ENCODE results near the gene NBPF12. TPM values are rescaled to one million over a fixed set of nuclear protein-coding genes. Genes with fewer than 3 reads are reported as not detected.
"Not testable (repeated sequence)": the region's sequence is repeated elsewhere in the genome, so short reads cannot be mapped to it uniquely, and the experiment has no call there.

The NBPF12 gene
- total RNA-seq, 6 donors from 2014 or later: 12.2 to 77.9 (median 19.1) TPM

DNA sequence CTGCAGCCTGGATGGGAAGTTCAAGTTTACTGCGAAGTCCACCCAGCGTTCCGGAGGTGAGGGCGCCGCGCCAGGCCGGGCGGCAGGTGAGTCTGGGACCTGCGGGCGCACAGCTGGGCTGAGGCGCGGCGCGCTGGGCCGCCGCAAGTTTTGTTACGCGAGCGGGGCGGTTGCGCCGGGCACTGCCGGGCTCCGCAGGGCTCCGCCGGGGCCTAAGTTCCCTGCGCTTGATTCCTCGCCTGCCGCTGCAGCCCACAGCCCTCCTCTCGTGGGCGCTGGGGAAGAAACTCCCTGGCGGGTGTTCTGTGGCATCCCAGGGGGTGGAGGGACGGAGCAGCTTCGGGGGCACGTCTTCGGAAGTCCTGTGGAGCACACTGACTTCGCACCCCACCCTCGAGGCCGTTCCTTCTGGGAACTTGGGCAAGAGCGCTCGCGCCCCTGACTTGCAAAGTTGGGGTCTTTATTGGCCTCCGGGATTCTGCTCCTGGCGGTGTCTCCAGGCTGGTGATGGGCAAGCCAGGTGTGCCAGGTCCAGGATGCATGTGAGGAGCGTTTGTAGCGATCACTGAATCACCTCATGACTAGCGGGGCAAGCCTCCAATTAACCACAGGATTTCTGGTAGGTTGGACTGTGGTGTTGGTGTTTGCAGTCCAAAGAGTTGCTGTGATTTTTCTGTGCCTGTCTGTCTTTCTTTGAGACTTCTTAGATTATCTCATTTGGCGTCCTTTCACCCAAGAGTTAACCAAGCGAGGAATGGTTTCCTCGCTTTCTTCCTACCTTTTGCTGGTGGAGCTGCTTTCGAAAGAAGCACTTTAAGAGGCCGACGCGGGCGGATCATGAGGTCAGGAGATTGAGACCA, 1.0 kb downstream of the NBPF12 start:
- peak; percentile 73 to 81 for ATAC-seq (ENCODE audit: low FRiP score in 2 of 2)
- peak; percentile 57 to 93 for DNase-seq
- WGBS, 2 donors: 7 to 38% methylated on average over 8 to 40 of the region's 55 CpGs
- Histone ChIP-seq H3K4me1 (peaks cover 5 to 10% (median 7%) of the 10 kb centered on the region in 4 donors), H3K27ac (peak overlapping the region; percentile 84 to 90 (median 87)), H3K4me3 (peak overlapping the region; percentile 39 to 93 (median 81))
- not testable (repeated sequence) for H3K27me3 ChIP-seq, H3K36me3 ChIP-seq, H3K9me3 ChIP-seq

DNA sequence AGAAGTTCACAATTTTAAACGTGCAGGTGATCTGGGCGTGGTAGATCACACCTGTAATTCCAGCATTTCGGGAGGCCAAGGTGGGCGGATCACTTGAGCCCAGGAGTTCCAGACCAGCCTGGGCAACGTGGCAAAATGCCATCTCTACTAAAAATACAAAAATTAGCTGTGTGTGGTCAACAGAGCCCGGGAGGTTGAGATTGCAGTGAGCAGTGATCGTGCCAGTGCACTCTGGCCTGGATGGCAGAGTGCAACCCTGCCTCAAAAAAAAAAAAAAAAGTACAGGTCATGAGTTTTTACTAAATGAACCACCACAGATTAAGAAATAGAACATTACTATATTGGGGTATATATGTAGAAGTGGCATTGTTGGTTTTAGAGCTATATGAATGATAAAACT, 2.2 kb downstream of the NBPF12 start:
- H3K4me3 ChIP-seq, H3K9me3 ChIP-seq: not testable (repeated sequence)

DNA sequence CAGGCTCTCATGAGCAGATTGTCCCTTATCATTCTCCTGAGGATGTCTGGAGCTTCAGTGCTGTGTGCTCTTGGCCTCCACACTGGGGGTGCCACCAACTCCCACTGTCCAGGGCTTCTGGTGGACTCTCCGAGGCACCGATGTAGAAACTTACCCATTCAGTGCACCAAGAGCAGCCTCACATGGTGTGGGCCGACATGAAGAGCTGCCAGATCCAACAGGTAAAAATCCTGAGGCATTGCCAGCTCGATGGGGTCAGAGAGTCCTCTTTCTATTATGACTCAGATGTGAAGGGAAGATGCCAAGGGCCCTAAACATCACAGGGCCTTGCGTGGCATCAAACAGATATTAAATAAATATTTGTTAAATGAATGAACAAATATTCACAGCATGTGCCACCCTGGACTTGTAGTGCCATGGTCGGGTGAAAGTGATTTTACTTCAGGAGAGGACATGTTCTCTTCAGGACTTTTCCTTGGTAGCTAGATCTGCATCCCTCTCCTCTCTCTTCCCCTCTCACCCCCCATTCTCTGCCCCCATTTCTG, 5.3 kb downstream of the NBPF12 start:
- 51 to 89% methylated on average over 2 to 3 of the region's 6 CpGs for WGBS, 2 donors
- H3K27me3 ChIP-seq; H3K27ac ChIP-seq; DNase-seq; H3K36me3 ChIP-seq; H3K9me3 ChIP-seq; ATAC-seq (ENCODE audit: low FRiP score in 2 of 2); H3K4me3 ChIP-seq: not testable (repeated sequence)
- H3K4me1 ChIP-seq: peaks cover 5 to 10% (median 7%) of the 10 kb centered on the region in 4 donors

More for the DNA sequence above, 2.2 kb downstream of the NBPF12 start:
- not testable (repeated sequence) for ATAC-seq (ENCODE audit: low FRiP score in 2 of 2); DNase-seq; H3K36me3 ChIP-seq; H3K27me3 ChIP-seq; H3K27ac ChIP-seq
- WGBS, 2 donors: 52 to 54% methylated on average over 3 to 4 of the region's 7 CpGs
- peaks cover 5 to 10% (median 7%) of the 10 kb centered on the region in 4 donors for H3K4me1 ChIP-seq

DNA sequence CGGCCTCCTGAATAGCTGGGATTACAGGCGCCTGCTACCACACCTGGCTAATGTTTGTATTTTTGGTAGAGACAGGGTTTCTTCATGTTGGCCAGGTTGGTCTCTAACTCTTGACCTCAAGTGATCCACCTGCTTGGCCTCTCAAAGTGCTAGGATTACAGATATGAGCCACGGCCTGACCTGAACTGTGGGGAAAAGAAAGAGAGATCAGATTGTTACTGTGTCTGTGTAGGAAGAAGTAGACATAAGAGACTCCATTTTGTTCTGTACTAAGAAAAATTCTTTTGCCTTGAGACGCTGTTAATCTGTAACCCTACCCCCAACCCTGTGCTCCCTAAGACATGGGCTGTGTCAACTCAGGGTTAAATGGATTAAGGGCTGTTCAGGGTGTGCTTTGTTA, 10.0 kb downstream of the NBPF12 start:
- H3K4me3 ChIP-seq; DNase-seq; H3K4me1 ChIP-seq; H3K9me3 ChIP-seq; H3K27ac ChIP-seq; ATAC-seq (ENCODE audit: low FRiP score in 2 of 2); H3K27me3 ChIP-seq: not testable (repeated sequence)
- peaks cover 0 to 13% (median 1%) of the 10 kb centered on the region in 4 donors for H3K36me3 ChIP-seq
- 71 to 82% methylated on average over 3 of the region's 4 CpGs for WGBS, 2 donors

DNA sequence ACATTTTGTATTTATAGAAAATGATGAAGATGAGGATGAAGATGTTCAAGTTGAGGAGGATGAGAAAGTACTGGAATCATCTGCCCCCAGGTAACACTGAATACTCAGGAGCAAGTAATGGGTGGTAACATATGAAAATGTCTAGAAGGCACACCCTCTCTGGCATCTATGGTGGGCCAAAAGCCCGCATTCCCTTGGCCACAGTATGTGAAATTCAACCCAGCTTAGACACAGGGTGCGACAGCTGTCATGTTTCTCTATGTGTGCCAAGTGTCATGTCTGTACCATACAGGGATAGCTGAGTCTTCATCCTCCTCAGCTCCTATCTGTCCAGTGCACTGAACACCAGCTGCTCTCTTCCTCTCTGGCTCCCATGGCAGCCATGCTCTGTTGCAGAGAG, 26.2 kb downstream of the NBPF12 start:
- H3K4me3 ChIP-seq; DNase-seq; H3K9me3 ChIP-seq; H3K27ac ChIP-seq; H3K4me1 ChIP-seq; ATAC-seq (ENCODE audit: low FRiP score in 2 of 2); H3K27me3 ChIP-seq: not testable (repeated sequence)
- H3K36me3 ChIP-seq: peaks cover 0 to 33% (median 3%) of the 10 kb centered on the region in 4 donors
- WGBS, 2 donors: 61 to 100% methylated on average over 2 of the region's 2 CpGs

DNA sequence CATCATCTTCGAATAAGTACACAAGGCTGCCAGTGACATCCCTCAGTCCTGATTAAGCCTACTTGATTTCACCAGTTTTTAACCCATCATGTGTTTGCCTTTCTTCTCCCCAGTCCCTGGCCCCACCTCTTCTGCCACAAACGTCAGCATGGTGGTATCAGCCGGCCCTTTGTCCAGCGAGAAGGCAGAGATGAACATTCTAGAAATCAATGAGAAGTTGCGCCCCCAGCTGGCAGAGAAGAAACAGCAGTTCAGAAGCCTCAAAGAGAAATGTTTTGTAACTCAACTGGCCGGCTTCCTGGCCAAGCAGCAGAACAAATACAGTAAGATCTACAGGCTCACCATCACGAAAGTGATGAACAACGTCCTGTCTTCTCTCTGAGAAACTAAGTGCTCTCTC, 28.2 kb downstream of the NBPF12 start:
- H3K27ac ChIP-seq; ATAC-seq (ENCODE audit: low FRiP score in 2 of 2); H3K9me3 ChIP-seq; H3K4me3 ChIP-seq; DNase-seq; H3K4me1 ChIP-seq; H3K27me3 ChIP-seq: not testable (repeated sequence)
- whole genome bisulfite sequencing, 2 donors: 26 to 36% methylated on average over 6 to 8 of the region's 8 CpGs
- H3K36me3 ChIP-seq: peaks cover 3 to 45% (median 11%) of the 10 kb centered on the region in 4 donors
- TF ChIP-seq, protein P1, sequence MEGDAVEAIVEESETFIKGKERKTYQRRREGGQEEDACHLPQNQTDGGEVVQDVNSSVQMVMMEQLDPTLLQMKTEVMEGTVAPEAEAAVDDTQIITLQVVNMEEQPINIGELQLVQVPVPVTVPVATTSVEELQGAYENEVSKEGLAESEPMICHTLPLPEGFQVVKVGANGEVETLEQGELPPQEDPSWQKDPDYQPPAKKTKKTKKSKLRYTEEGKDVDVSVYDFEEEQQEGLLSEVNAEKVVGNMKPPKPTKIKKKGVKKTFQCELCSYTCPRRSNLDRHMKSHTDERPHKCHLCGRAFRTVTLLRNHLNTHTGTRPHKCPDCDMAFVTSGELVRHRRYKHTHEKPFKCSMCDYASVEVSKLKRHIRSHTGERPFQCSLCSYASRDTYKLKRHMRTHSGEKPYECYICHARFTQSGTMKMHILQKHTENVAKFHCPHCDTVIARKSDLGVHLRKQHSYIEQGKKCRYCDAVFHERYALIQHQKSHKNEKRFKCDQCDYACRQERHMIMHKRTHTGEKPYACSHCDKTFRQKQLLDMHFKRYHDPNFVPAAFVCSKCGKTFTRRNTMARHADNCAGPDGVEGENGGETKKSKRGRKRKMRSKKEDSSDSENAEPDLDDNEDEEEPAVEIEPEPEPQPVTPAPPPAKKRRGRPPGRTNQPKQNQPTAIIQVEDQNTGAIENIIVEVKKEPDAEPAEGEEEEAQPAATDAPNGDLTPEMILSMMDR (IDR thresholded peaks at IDR 0.05): peak in 2 of 6 experiments; percentile 14 to 20

DNA sequence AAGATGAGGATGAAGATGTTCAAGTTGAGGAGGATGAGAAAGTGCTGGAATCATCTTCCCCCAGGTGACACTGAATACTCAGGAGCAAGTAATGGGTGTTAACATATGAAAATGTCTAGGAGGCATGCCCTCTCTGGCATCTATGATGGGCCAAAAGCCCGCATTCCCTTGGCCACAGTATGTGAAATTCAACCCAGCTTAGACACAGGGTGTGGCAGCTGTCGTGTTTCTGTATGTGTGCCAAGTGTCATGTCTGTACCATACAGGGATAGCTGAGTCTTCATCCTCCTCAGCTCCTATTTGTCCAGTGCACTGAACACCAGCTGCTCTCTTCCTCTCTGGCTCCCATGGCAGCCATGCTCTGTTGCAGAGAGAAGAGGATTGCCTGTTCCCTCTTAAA, 32.5 kb downstream of the NBPF12 start:
- H3K4me3 ChIP-seq; ATAC-seq (ENCODE audit: low FRiP score in 2 of 2); DNase-seq; H3K9me3 ChIP-seq; H3K27ac ChIP-seq; H3K4me1 ChIP-seq; H3K27me3 ChIP-seq: not testable (repeated sequence)
- WGBS, 2 donors: 73 to 88% methylated on average over 2 of the region's 2 CpGs
- H3K36me3 ChIP-seq: peaks cover 3 to 34% (median 8%) of the 10 kb centered on the region in 4 donors

DNA sequence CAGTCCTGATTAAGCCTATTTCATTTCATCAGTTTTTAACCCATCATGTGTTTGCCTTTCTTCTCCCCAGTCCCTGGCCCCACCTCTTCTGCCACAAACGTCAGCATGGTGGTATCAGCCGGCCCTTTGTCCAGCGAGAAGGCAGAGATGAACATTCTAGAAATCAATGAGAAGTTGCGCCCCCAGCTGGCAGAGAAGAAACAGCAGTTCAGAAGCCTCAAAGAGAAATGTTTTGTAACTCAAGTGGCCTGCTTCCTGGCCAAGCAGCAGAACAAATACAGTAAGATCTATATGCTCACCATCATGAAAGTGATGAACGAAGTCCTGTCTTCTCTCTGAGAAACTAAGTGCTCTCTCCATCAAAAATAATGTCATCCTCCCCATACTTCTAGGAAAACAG, 34.6 kb downstream of the NBPF12 start:
- H3K4me3 ChIP-seq; H3K27me3 ChIP-seq; ATAC-seq (ENCODE audit: low FRiP score in 2 of 2); H3K9me3 ChIP-seq; H3K4me1 ChIP-seq; H3K27ac ChIP-seq; DNase-seq: not testable (repeated sequence)
- peaks cover 3 to 22% (median 8%) of the 10 kb centered on the region in 4 donors for H3K36me3 ChIP-seq
- 48 to 49% methylated on average over 4 to 5 of the region's 5 CpGs for WGBS, 2 donors

DNA sequence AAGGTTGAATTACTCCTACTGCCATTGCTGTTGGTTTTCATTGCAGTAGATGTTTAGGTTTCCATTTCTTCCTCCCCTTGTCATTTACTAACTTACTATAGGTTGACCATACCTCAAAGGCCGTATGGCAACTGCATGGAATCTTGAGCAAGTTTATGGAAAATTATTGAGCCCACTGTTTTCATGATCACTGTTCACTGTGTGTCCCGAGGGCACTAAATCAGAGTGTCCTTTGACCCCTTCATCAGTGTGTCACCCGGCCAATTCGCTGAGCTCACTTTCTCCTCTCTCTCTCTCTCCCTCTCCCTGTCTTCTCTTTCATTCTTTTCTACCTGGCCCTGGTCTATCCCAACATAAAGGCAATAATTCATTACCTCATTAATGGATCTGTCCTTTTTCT, 47.7 kb downstream of the NBPF12 start:
- not testable (repeated sequence) for H3K9me3 ChIP-seq; H3K27ac ChIP-seq; H3K4me1 ChIP-seq; DNase-seq; H3K27me3 ChIP-seq; ATAC-seq (ENCODE audit: low FRiP score in 2 of 2); H3K4me3 ChIP-seq
- 70 to 91% methylated on average over 4 of the region's 4 CpGs for WGBS, 2 donors
- peaks cover 0 to 33% (median 2%) of the 10 kb centered on the region in 4 donors for H3K36me3 ChIP-seq

DNA sequence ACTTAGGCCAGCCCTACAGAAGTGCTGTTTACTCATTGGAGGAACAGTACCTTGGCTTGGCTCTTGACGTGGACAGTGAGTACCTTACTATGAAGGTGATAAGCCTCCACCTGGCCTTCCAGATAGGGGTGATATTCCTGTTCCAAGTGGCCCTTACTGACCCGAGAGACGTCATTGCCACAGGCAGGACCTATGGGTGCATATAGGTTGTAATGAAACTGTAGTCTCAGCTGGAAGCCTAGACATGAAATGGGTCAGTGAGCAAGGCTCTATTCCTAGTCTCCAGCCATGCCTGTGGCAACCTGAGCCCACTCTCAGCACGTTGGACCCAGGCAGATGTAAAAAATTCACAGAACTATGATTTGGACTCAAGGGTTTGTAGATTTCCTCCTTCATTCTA, 48.3 kb downstream of the NBPF12 start:
- not testable (repeated sequence) for H3K27ac ChIP-seq; H3K9me3 ChIP-seq; H3K4me3 ChIP-seq; DNase-seq; ATAC-seq (ENCODE audit: low FRiP score in 2 of 2); H3K27me3 ChIP-seq; H3K4me1 ChIP-seq
- 93% methylated on average over 2 of the region's 4 CpGs; no CpG with 5 or more reads in 1 of the 2 donors for WGBS, 2 donors
- H3K36me3 ChIP-seq: peaks cover 0 to 38% (median 3%) of the 10 kb centered on the region in 4 donors

DNA sequence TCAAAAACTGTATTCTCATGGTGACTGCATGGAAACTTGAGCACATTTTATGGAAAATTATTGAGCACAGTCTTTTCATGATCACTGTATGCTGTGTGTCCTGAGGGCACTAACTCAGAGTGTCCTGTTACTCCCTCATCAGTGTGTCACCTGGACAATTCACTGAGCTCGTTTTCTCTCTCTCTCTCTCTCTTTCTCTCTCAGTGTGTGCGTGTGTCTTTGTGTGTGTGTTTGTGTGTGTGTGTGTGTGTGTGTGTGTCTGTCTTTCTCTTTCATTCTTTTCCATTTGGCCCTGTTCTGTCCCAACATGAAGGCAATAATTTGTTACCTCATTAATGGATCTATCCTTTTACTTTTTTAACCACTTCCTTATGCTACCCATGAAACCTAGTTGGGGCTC, 49.4 kb downstream of the NBPF12 start:
- not testable (repeated sequence) for H3K4me1 ChIP-seq; DNase-seq; H3K27me3 ChIP-seq; H3K27ac ChIP-seq; H3K9me3 ChIP-seq; ATAC-seq (ENCODE audit: low FRiP score in 2 of 2); H3K4me3 ChIP-seq
- H3K36me3 ChIP-seq: peaks cover 0 to 37% (median 4%) of the 10 kb centered on the region in 4 donors
- WGBS, 2 donors: 83 to 88% methylated on average over 2 of the region's 2 CpGs

DNA sequence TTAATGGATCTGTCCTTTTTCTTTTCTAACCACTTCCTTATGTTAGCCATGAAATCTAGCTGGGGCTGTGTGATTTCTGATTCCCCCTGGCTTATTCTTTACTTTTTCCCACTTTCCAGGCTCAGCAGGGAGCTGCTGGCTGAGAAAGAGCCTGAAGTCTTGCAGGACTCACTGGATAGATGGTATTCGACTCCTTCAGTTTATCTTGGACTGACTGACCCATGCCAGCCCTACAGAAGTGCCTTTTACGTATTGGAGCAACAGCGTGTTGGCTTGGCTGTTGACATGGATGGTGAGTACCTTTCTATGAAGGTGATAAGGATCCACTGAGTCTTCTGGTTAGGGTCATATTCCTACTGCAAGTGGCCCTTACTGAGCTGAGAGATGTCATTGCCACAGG, 51.3 kb downstream of the NBPF12 start:
- 97 to 100% methylated on average over 1 to 3 of the region's 3 CpGs for whole genome bisulfite sequencing, 2 donors
- H3K27ac ChIP-seq: not testable (repeated sequence)

More for the DNA sequence above, 51.3 kb downstream of the NBPF12 start:
- DNase-seq; H3K4me1 ChIP-seq; H3K27me3 ChIP-seq; H3K9me3 ChIP-seq; ATAC-seq (ENCODE audit: low FRiP score in 2 of 2); H3K4me3 ChIP-seq: not testable (repeated sequence)
- peaks cover 0 to 35% (median 4%) of the 10 kb centered on the region in 4 donors for H3K36me3 ChIP-seq
